Stimulated activated CD4-positive, alpha-beta T cell treated with anti-CD3 and anti-CD28 coated beads, TNF-alpha, amount 100 ng/mL, for 24 hours (primary cell): ENCODE measurements around the gene STH.

Experiments used
- DNase-seq, 3 experiments: peaks; one replicate each; pipeline ENCODE4 v3.0.0-alpha.2; 2020; ENCODE audit warnings: low read depth in 3 of 3

Gene STH

DNA sequence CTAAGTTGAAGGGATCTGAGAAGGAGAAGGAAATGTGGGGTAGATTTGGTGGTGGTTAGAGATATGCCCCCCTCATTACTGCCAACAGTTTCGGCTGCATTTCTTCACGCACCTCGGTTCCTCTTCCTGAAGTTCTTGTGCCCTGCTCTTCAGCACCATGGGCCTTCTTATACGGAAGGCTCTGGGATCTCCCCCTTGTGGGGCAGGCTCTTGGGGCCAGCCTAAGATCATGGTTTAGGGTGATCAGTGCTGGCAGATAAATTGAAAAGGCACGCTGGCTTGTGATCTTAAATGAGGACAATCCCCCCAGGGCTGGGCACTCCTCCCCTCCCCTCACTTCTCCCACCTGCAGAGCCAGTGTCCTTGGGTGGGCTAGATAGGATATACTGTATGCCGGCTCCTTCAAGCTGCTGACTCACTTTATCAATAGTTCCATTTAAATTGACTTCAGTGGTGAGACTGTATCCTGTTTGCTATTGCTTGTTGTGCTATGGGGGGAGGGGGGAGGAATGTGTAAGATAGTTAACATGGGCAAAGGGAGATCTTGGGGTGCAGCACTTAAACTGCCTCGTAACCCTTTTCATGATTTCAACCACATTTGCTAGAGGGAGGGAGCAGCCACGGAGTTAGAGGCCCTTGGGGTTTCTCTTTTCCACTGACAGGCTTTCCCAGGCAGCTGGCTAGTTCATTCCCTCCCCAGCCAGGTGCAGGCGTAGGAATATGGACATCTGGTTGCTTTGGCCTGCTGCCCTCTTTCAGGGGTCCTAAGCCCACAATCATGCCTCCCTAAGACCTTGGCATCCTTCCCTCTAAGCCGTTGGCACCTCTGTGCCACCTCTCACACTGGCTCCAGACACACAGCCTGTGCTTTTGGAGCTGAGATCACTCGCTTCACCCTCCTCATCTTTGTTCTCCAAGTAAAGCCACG lies 28.3 kb downstream of the STH start:
- DNase-seq: no peak

DNA sequence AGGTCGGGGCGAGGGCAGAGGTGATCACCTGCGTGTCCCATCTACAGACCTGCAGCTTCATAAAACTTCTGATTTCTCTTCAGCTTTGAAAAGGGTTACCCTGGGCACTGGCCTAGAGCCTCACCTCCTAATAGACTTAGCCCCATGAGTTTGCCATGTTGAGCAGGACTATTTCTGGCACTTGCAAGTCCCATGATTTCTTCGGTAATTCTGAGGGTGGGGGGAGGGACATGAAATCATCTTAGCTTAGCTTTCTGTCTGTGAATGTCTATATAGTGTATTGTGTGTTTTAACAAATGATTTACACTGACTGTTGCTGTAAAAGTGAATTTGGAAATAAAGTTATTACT lies 28.9 kb downstream of the STH start:
- DNase-seq: no peak

- DNase-seq: no peak
Measured at GRCh38 chr17:46028374-46028773, 29.3 kb downstream of the STH start.

- no peak for DNase-seq
Measured at GRCh38 chr17:46028981-46029565, 30.0 kb downstream of the STH start.

DNA sequence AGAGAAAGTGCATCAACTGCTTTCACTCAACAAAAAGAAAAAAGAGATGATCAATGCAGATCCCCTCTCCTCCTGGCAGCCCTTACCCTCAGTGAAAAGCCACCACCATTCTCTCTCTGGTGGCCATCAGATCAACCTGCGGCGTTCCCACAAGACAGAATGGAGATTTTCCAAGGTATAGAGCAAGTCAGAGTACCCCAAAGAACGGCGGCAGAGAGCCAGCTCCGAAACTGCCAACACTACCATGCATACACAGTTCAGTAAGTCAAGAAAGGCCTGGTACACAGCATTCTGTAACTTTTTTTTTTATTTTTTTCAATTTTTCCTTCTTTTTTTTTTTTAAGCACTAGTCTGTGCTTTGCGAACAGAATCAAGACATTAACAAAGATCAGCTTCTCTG lies 30.6 kb downstream of the STH start:
- no peak for DNase-seq

DNA sequence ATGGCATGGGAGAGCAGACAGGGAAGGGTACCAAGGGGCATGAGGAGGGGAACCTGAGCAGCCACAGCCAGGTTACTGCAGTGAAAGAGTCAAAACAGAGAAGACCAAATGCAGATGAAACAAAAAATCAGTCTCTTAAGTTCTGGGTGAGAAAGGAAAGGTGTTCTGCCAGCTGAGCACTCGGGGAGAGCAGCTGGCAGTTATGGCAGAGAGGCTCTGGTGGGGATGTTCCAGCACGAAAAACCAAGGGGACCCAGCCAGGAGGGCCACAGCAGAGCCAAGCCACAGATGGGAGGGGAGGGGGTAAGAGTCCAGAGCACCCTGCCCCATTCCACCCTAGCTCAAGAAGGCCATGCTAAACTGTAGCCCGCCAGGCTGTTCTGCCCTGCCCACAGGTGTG lies 31.7 kb downstream of the STH start:
- no peak for DNase-seq

DNA sequence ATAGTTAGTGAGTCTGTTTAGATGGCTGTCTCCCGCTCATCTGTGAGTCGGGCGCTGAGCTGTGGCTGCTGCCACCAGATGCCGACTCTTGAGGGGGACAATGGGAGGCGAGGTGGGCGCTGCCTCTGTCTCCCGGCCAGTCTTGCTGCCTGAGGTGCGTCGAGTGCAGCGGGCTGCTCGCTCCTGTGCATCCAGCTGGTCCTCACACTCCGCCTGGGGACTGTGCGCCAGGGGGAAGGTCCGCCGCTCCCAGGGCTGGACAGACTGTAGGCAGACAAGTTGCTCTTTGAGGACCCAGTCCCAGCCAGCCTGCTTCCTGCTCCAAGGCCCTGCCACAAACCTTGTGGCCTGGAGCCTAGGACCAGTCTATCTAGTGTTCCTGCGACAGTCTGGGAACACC lies 32.4 kb downstream of the STH start:
- DNase-seq: no peak

GRCh38 chr17:46031920-46032319 lies 32.9 kb downstream of the STH start:
- no peak for DNase-seq

DNA sequence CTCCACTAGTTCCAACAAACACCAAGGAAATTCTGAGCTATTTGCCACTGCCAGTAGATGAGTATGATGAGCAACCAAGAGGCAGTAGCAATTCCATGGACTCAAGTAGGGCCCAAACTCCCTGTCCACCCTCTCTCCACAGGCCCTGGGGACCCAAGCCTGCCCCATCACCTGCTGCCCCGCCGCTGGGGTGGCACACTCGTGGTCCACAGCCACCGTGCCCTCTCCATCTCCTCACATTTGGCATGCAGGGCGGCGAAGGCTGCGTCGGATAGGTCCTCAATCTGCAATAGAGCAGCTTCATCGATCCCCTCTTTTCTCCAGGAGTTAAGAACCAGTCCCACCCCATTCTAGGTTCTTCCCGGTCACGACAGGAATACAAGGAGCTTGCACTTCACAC lies 33.9 kb downstream of the STH start:
- DNase-seq: no peak

- no peak for DNase-seq
Measured at GRCh38 chr17:46033392-46033791, 34.3 kb downstream of the STH start.

- no peak for DNase-seq
Measured at GRCh38 chr17:46035112-46035818, 36.2 kb downstream of the STH start.

GRCh38 chr17:46036491-46036890 lies 37.4 kb downstream of the STH start:
- DNase-seq: no peak

- no peak for DNase-seq
Measured at GRCh38 chr17:46037722-46038255, 38.7 kb downstream of the STH start.

GRCh38 chr17:46038414-46038813 lies 39.4 kb downstream of the STH start:
- DNase-seq: no peak

GRCh38 chr17:46038937-46039336 lies 39.9 kb downstream of the STH start:
- DNase-seq: no peak

DNA sequence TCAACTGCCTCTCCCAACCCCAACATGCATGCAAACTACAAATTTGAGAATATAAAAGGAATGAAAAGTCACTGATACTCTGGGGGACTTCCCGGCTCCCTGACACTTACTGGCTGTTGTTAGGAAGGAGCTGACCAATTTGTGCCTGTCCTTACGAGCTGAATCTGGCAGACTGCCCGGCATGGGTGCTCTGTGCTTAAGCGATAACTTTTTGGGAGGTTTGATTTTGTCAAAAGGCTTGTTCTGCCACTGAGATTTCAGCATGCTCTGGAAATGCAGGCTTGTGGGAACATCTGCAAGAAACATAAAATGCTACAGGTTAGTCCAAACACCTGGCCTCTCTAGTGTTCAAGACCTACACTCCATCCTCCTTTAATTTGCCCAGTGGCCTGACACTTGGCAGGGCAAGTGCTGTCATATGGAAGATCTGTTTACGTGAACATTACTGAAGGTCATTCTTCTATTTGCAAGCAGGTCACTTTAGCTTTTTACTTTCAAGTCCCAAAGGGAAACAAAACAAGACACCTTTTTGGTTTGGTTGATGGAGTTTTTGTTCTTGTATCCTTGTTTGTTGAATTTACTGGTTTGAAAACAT lies 40.6 kb downstream of the STH start:
- no peak for DNase-seq

DNA sequence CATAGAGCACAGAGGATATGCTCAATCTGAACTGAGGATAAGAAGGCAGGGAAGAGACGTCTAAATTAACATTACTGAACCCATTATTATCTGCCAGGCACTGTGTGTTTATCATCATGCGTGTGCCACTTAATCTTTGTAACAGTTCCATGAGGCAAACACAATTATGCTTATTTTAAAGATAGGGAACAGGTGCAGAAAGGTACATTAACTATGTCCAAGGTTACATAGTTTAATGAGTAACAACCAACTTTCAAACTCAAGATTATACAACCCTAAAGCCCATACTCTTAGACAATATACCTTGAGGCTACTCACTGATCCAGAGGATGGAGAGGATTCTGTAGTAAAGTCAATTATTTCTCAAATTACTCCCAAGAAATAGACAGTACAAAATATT lies 43.2 kb downstream of the STH start:
- DNase-seq: no peak

- no peak for DNase-seq
Measured at GRCh38 chr17:46042925-46043324, 43.9 kb downstream of the STH start.

- no peak for DNase-seq
Measured at GRCh38 chr17:46043606-46044005, 44.6 kb downstream of the STH start.

- peak; percentile 18 to 37 (median 23) for DNase-seq
Measured at GRCh38 chr17:46044286-46044928, 45.4 kb downstream of the STH start.

DNA sequence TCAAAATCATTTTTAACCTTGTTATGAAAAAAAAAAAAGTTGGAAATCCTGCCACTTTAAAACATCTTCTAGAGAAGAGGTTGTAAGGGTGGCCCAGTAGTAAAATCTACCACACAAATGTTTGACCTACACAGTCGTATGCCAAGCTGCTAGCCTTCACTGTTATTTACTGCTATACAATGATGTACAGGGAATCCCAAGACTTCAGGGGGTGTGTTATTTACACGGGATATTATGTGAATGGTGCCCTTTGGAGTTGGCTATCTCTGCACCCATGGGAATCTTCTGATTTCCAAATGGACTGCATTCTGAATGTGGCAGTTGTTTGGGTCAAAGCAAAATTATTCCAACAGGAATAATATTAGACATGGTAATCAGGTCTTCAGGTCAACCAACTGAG lies 45.9 kb downstream of the STH start:
- DNase-seq: no peak

DNA sequence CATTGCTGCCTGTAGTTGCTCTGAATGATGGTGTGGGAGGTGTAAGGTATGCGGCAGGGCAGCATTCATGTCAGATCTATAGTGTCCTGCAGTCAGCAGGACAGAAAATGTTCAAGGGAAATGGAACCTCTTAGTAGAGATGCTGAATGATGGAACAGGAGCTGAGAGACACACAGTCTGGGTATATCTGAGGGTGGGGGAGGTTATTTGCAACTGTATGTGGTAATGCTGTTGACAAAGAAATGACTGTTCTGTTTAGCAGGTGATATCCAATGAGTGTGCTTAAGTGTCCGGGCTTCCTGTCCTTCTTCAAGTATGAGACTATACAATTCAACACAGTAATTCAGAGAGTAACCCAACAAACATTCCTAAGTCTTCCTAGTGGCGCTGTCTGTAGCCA lies 46.6 kb downstream of the STH start:
- DNase-seq: no peak
